ENCODE measurements around the gene FES.

The FES gene

DNA sequence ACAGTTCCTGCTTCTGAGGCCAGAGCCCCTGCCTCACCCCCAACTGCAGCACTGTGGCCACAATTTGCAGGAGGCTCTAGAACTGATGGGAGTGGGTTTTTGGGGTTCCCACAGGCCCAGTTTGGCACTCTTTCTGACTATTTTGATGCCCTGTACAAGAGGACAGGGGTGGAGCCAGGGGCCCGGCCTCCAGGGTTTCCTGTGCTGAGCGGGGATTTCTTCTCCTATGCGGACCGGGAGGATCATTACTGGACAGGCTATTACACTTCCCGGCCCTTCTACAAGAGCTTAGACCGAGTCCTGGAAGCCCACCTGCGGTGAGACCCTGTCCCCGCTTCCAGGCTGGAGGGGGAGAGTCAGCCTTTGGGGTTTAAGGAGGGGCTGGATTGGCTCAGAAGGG lies 25.7 kb downstream of the FES start:
- H3K4me3 ChIP-seq (ENCODE audit: low read depth, low read length) = no peak overlapping the region
- TF ChIP-seq, protein P1, sequence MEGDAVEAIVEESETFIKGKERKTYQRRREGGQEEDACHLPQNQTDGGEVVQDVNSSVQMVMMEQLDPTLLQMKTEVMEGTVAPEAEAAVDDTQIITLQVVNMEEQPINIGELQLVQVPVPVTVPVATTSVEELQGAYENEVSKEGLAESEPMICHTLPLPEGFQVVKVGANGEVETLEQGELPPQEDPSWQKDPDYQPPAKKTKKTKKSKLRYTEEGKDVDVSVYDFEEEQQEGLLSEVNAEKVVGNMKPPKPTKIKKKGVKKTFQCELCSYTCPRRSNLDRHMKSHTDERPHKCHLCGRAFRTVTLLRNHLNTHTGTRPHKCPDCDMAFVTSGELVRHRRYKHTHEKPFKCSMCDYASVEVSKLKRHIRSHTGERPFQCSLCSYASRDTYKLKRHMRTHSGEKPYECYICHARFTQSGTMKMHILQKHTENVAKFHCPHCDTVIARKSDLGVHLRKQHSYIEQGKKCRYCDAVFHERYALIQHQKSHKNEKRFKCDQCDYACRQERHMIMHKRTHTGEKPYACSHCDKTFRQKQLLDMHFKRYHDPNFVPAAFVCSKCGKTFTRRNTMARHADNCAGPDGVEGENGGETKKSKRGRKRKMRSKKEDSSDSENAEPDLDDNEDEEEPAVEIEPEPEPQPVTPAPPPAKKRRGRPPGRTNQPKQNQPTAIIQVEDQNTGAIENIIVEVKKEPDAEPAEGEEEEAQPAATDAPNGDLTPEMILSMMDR (IDR thresholded peaks at IDR 0.05; ENCODE audit: low read depth, low read length) = no peak

GRCh38 chr15:90910441-90911301 lies 26.4 kb downstream of the FES start:
- H3K4me3 ChIP-seq (ENCODE audit: low read depth, low read length) = no peak overlapping the region
- TF ChIP-seq, protein P1 (IDR thresholded peaks at IDR 0.05; ENCODE audit: low read depth, low read length) = no peak

DNA sequence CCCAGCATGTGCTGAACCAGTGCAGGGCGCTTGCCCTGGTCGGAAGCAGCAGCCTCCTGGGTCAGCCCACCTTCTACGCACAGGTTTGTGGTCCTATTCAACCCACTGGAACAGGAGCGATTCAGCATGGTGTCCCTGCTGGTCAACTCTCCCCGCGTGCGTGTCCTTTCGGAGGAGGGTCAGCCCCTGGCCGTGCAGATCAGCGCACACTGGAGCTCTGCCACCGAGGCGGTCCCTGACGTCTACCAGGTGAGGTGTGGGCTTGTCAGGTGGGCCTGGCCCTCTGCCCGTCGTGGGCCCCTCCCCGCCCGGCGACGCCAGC lies 27.0 kb downstream of the FES start:
- TF ChIP-seq, protein P1 (IDR thresholded peaks at IDR 0.05; ENCODE audit: low read depth, low read length) = no peak
- no peak overlapping the region for H3K4me3 ChIP-seq (ENCODE audit: low read depth, low read length)

- H3K4me3 ChIP-seq (ENCODE audit: low read depth, low read length) = no peak overlapping the region
- TF ChIP-seq, protein P1 (IDR thresholded peaks at IDR 0.05; ENCODE audit: low read depth, low read length) = no peak
These were observed 27.8 kb downstream of the FES start for GRCh38 chr15:90911906-90912769.

DNA sequence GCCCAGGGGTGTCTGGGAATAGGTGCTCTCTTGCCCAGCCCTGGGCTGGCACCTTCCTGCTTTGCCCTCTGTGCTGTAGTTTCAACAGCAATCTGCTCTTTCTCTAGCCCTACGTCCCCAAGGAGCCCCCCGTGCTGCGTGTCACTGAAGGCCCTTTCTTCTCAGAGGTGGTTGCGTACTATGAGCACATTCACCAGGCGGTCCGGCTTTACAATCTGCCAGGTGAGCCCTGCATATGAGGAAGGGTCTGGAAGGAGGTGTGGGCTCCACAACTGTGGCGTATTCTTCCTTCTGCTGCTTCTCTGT lies 28.4 kb downstream of the FES start:
- TF ChIP-seq, protein P1 (IDR thresholded peaks at IDR 0.05; ENCODE audit: low read depth, low read length) = no peak
- H3K4me3 ChIP-seq (ENCODE audit: low read depth, low read length) = no peak overlapping the region

DNA sequence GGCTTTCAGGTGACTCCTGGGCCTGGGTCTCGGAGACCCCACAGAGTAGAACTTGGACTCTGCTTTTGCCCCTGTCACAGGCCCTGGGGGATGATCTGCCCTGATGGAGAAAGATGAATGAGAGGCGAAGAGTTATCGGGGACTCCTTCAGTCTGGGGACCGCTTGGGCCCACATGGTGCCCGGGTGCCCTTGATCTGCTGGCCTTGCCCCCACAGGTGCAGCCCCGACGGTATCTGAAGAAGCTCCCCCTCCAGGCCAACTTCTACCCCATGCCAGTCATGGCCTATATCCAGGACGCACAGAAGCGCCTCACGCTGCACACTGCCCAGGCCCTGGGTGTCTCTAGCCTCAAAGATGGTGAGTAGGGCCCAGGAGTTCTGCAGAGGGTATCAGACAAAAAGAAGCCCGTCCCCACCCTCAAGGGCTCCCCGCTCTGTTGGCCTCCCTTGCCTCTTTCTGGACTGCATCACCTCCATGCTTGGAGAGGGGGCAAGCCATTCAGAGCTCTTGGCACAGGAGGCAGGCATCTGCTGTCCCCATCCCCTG lies 29.2 kb downstream of the FES start:
- TF ChIP-seq, protein P1 (IDR thresholded peaks at IDR 0.05; ENCODE audit: low read depth, low read length) = no peak
- no peak overlapping the region for H3K4me3 ChIP-seq (ENCODE audit: low read depth, low read length)
